ENCODE data around the gene KHDC4.

- no peak for TF ChIP-seq MAX (IDR thresholded peaks at IDR 0.05)
- no peak for TF ChIP-seq ATF3 (IDR thresholded peaks at IDR 0.05)
- TF ChIP-seq SP1 (IDR thresholded peaks at IDR 0.05): no peak
- TF ChIP-seq CTCF (IDR thresholded peaks at IDR 0.05; ENCODE audit: low read depth, low read length, missing input control): no peak
- TF ChIP-seq FOXA1 (IDR thresholded peaks at IDR 0.05): no peak
- TF ChIP-seq REST (IDR thresholded peaks at IDR 0.05): no peak
Observed at GRCh38 chr1:155977690-155978324, 43.6 kb upstream of the KHDC4 start.
